Measurements from ENCODE around the gene EPHA2. TPM values are rescaled to one million over a fixed set of nuclear protein-coding genes. Genes with fewer than 3 reads are reported as not detected.

The EPHA2 gene
- total and polyA plus RNA-seq, 4 donors: 17.5 to 35.6 (median 20.5) TPM

DNA sequence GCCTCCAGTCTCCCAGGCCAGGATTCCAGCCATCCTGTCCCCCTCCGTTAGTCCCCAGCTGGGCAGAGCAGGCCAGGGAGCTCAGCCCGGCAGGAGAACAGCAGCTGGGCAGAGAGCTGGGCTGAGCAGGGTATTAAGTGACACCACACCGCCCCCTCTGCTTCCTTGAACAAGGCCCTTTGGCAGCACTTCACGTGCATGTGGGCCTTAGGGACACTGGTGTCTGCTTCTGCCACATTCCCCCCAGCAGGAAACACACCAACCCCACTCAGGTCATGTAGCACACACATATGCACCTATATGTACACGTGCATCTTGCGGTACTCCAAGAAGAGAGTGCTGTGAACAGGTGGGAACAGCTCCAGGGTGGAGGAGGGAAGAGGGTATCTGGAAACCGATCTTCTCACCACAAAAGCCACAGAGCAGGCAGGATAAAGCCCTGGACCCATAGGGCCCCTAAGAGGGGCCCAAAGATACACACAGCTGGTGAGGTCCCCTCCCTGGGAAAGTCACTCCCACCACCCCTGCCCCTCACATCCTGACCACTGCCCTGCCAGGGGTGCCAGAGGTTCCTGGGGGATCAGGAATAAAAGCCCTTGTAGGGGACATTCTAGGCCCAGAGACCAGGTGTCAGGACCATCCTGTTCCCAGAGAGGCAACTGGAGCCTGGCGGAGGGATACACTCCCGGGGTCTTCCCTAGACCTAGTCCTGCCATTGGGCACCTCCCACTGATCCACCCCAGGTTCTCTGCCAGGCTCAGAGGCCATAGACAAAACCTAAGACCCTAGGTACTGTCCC lies 4.5 kb downstream of the EPHA2 start:
- Histone ChIP-seq H3K27me3 (ENCODE audit: control insufficient read depth in 3 of 3, insufficient read depth in 3 of 3, low read length in 2 of 3) (peaks cover 0 to 11% (median 2%) of the 10 kb centered on the region in 3 donors), H3K9me3 (ENCODE audit: control insufficient read depth in 4 of 4, insufficient read depth in 3 of 4, low read length in 3 of 4) (no peaks in the 10 kb centered on the region), H3K27ac (ENCODE audit: low read depth in 1 of 2, low read length in 1 of 2) (peak overlapping the region in 1 of 2 donors; percentile 27), H3K4me3 (no peak overlapping the region), H3K36me3 (ENCODE audit: control insufficient read depth in 4 of 4, insufficient read depth in 4 of 4, low read length in 4 of 4) (peaks cover 0 to 25% (median 0%) of the 10 kb centered on the region in 4 donors), H3K9ac (ENCODE audit: insufficient read depth in 1 of 2, low read length in 2 of 2) (peak overlapping the region in 1 of 2 donors; percentile 29), H3K4me1 (ENCODE audit: control insufficient read depth in 5 of 5, insufficient read depth in 5 of 5, low read length in 5 of 5) (peaks cover 8 to 46% (median 24%) of the 10 kb centered on the region in 5 donors)
- WGBS, 2 donors: 34 to 50% methylated on average over 9 of the region's 9 CpGs
- DNase-seq (peak in 2 of 3 donors; percentile 46 to 66), ATAC-seq (ENCODE audit: insufficient read depth, low FRiP score) (no peak)
- TF ChIP-seq, protein P1, sequence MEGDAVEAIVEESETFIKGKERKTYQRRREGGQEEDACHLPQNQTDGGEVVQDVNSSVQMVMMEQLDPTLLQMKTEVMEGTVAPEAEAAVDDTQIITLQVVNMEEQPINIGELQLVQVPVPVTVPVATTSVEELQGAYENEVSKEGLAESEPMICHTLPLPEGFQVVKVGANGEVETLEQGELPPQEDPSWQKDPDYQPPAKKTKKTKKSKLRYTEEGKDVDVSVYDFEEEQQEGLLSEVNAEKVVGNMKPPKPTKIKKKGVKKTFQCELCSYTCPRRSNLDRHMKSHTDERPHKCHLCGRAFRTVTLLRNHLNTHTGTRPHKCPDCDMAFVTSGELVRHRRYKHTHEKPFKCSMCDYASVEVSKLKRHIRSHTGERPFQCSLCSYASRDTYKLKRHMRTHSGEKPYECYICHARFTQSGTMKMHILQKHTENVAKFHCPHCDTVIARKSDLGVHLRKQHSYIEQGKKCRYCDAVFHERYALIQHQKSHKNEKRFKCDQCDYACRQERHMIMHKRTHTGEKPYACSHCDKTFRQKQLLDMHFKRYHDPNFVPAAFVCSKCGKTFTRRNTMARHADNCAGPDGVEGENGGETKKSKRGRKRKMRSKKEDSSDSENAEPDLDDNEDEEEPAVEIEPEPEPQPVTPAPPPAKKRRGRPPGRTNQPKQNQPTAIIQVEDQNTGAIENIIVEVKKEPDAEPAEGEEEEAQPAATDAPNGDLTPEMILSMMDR (IDR thresholded peaks at IDR 0.05; ENCODE audit: control extremely low read depth, extremely low read depth): no peak

DNA sequence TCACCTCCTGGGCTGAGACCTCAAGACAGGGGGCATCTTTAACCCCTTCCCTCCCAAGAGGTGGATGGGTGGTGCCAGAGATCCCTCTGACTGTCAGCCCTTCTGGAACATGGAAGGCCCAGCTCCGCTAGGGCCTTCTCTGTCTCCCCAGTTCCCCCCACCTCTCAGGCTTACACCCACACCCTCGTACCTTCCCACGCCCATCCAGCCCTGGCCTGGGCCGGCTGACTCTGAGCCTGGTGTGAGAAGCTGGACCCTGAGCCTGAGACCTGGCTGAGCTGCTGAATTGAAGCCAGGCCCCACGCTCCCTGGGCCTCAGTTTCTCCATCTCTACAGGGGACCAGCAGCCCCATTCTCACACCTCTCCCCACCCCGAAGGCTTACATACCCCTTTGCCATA lies 5.4 kb downstream of the EPHA2 start:
- TF ChIP-seq, protein P1 (IDR thresholded peaks at IDR 0.05; ENCODE audit: control extremely low read depth, extremely low read depth): no peak
- Histone ChIP-seq H3K27me3 (ENCODE audit: control insufficient read depth in 3 of 3, insufficient read depth in 3 of 3, low read length in 2 of 3) (peaks cover 0 to 11% (median 2%) of the 10 kb centered on the region in 3 donors), H3K36me3 (ENCODE audit: control insufficient read depth in 4 of 4, insufficient read depth in 4 of 4, low read length in 4 of 4) (peaks cover 0 to 25% (median 0%) of the 10 kb centered on the region in 4 donors), H3K9ac (ENCODE audit: insufficient read depth in 1 of 2, low read length in 2 of 2) (no peak overlapping the region), H3K27ac (ENCODE audit: low read depth in 1 of 2, low read length in 1 of 2) (peak overlapping the region in 1 of 2 donors; percentile 27), H3K9me3 (ENCODE audit: control insufficient read depth in 4 of 4, insufficient read depth in 3 of 4, low read length in 3 of 4) (no peaks in the 10 kb centered on the region), H3K4me1 (ENCODE audit: control insufficient read depth in 5 of 5, insufficient read depth in 5 of 5, low read length in 5 of 5) (peaks cover 8 to 50% (median 31%) of the 10 kb centered on the region in 5 donors), H3K4me3 (no peak overlapping the region)
- no peak for DNase-seq
- no peak for ATAC-seq (ENCODE audit: insufficient read depth, low FRiP score)
- WGBS, 2 donors: 76 to 83% methylated on average over 6 of the region's 6 CpGs

DNA sequence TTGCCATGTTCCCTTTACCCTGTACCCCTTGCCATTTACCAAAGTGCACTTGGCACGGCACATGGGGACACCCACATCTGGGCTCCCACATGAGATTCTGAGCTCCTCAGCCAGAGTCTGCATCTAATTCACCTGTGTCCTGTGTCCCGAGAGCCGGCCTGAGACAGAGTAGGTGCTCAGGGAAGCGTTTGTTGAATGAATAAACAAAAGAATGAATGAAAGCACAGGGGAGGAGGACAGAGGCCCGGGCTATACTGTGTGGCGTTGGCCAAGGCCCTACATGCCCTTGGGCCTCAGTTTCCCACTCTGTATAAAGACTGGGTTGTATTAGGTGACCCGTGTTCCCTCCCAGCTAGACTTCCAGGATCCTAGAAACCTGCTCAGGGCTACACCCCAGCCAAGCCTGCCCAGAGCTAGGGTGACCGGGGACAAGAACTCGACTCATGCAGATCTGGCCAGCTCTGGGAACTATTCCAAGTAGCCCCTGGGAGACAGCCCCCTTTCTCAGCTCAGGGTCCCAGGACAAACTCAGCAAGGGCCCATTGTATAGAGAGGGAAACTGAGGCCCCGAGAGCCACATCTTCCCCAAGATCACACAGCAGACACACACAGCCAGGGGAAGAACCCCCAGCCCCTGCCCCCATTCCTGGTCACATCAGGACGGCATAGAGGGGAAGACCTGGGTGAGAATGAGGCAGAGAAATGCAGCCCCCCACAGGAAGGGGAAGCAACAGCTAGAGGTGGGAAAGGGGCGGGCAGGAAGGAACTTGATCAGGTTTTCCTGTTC lies 6.0 kb downstream of the EPHA2 start:
- Histone ChIP-seq H3K4me1 (ENCODE audit: control insufficient read depth in 5 of 5, insufficient read depth in 5 of 5, low read length in 5 of 5) (peaks cover 8 to 55% (median 31%) of the 10 kb centered on the region in 5 donors), H3K27ac (ENCODE audit: low read depth in 1 of 2, low read length in 1 of 2) (no peak overlapping the region), H3K27me3 (ENCODE audit: control insufficient read depth in 3 of 3, insufficient read depth in 3 of 3, low read length in 2 of 3) (peaks cover 0 to 11% (median 2%) of the 10 kb centered on the region in 3 donors), H3K9me3 (ENCODE audit: control insufficient read depth in 4 of 4, insufficient read depth in 3 of 4, low read length in 3 of 4) (no peaks in the 10 kb centered on the region), H3K9ac (ENCODE audit: insufficient read depth in 1 of 2, low read length in 2 of 2) (no peak overlapping the region), H3K36me3 (ENCODE audit: control insufficient read depth in 4 of 4, insufficient read depth in 4 of 4, low read length in 4 of 4) (peaks cover 0 to 25% (median 0%) of the 10 kb centered on the region in 4 donors), H3K4me3 (no peak overlapping the region)
- WGBS, 2 donors: 77 to 79% methylated on average over 12 of the region's 12 CpGs
- TF ChIP-seq, protein P1 (IDR thresholded peaks at IDR 0.05; ENCODE audit: control extremely low read depth, extremely low read depth): no peak
- ATAC-seq (ENCODE audit: insufficient read depth, low FRiP score) (no peak), DNase-seq (no peak)

Measured in lung (tissue), 12 donors.